AG04450 (cell line): Measurements from ENCODE around the gene MAML3. TPM values are rescaled to one million over a fixed set of nuclear protein-coding genes. Genes with fewer than 3 reads are reported as not detected.

Experiments used
- CTCF ChIA-PET: fragments of 300-600, 350-600 bp; formaldehyde crosslinking; extraction: SDS; loops from one replicate; lab custom pipeline; 2022; ENCODE audit warnings: antibody characterized with exemption, inconsistent platforms; lab: Charles Lee
- POLR2A ChIA-PET: fragments of 350-600 bp; formaldehyde crosslinking; extraction: SDS; loops from one replicate; lab custom pipeline; 2021; ENCODE audit warnings: antibody characterized with exemption, inconsistent platforms; lab: Yijun Ruan, JAX
- DNase-seq: peaks from one replicate; pipeline ENCODE4 v3.0.0-alpha.2; 2011; ENCODE audit warnings: low read depth, low spot score
- H3K27ac ChIP-seq: one replicate; pipeline ENCODE4 v1.5.1; 2012; ENCODE audit warnings: low read depth, low read length, control low read depth
- H3K27me3 ChIP-seq: one replicate; pipeline ENCODE4 v1.6.0; 2012; ENCODE audit warnings: low read length; ENCODE audit not compliant: control insufficient read depth, insufficient read depth
- H3K4me3 ChIP-seq: 2 replicates; pipeline ENCODE4 v1.5.1; 2011; ENCODE audit warnings: mild to moderate bottlenecking, low read depth, low read length, control low read depth
- H3K9me3 ChIP-seq: 2 replicates; pipeline ENCODE4 v1.5.1; 2012; ENCODE audit warnings: low read length; ENCODE audit not compliant: control insufficient read depth, insufficient read depth
- polyA plus RNA-seq: library from polyadenylated mRNA; depleted of rRNA; stranded (reverse); fragments of >200 nt; gene quantifications from 2 replicates; pipeline ENCODE4 v1.2.3, GENCODE V29; 2011; rRNA removed
- TF ChIP-seq, protein P1 (sequence below): IDR thresholded peaks from 2 replicates; pipeline ENCODE4 v1.5.1; 2011; ENCODE audit warnings: low read depth, low read length, control low read depth, inconsistent platforms

MAML3 gene
- polyA plus RNA-seq, 1 experiment, result 4.1 TPM

DNA sequence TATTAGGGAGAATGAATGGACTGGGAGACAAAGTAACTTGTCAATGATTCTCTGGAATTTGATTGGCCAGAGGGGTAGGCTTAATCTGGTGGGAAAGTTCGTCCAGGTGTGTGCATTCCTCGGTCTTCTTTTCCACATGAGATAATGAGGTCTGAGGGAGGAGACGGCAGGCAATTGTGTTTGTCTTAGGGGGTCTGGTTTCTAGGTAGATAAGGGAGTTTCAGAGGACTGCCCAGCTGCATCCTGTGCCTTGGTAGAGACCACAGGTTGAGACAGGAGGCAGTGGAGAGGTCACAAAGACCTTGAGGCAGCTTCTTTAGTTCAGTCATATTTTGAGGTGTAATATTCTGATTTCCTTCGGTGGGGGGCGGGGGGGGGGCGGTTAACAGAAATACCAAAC is 484.1 kb downstream of the MAML3 start:
- H3K9me3 ChIP-seq, result no peaks in the 10 kb centered on the region
- DNase-seq, result no peak
- POLR2A ChIA-PET, result interaction anchor here (0.6 kb wide), 1 partner anchor 492 kb away, joined by 4 read pairs; no protein-coding TSS in a partner anchor
- H3K27ac ChIP-seq, result no peak overlapping the region
- TF ChIP-seq, protein P1, sequence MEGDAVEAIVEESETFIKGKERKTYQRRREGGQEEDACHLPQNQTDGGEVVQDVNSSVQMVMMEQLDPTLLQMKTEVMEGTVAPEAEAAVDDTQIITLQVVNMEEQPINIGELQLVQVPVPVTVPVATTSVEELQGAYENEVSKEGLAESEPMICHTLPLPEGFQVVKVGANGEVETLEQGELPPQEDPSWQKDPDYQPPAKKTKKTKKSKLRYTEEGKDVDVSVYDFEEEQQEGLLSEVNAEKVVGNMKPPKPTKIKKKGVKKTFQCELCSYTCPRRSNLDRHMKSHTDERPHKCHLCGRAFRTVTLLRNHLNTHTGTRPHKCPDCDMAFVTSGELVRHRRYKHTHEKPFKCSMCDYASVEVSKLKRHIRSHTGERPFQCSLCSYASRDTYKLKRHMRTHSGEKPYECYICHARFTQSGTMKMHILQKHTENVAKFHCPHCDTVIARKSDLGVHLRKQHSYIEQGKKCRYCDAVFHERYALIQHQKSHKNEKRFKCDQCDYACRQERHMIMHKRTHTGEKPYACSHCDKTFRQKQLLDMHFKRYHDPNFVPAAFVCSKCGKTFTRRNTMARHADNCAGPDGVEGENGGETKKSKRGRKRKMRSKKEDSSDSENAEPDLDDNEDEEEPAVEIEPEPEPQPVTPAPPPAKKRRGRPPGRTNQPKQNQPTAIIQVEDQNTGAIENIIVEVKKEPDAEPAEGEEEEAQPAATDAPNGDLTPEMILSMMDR, result no peak
- CTCF ChIA-PET, result no interaction called here
- no peak overlapping the region for H3K4me3 ChIP-seq
- no peaks in the 10 kb centered on the region for H3K27me3 ChIP-seq

DNA sequence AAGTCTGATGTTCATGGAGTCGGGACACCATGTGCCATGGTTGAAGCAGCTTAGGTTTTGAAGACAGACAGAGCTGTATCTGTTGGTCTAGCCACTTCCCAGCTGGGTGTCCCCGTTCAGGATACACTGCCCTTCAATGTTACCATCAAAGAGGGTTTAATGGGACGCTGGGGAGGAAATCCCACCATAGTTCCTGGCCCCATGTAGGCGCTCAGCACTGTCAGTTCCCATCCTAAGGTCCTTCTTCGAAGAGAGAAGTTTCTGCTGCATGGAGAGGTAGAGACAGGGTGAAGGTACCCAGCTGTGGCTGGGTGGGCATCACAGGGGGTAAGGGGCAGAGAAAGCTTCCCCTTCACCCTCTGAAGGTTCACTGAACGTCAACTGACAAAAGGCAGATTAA is 484.6 kb downstream of the MAML3 start:
- H3K27me3 ChIP-seq, result no peaks in the 10 kb centered on the region
- H3K27ac ChIP-seq, result no peak overlapping the region
- ChIA-PET CTCF (interaction anchor here (5.2 kb wide), 1 partner anchor 13 kb away, joined by 55 read pairs; no protein-coding TSS in a partner anchor), POLR2A (no interaction called here)
- TF ChIP-seq, protein P1, result no peak
- H3K4me3 ChIP-seq, result no peak overlapping the region
- DNase-seq, result no peak
- no peaks in the 10 kb centered on the region for H3K9me3 ChIP-seq

DNA sequence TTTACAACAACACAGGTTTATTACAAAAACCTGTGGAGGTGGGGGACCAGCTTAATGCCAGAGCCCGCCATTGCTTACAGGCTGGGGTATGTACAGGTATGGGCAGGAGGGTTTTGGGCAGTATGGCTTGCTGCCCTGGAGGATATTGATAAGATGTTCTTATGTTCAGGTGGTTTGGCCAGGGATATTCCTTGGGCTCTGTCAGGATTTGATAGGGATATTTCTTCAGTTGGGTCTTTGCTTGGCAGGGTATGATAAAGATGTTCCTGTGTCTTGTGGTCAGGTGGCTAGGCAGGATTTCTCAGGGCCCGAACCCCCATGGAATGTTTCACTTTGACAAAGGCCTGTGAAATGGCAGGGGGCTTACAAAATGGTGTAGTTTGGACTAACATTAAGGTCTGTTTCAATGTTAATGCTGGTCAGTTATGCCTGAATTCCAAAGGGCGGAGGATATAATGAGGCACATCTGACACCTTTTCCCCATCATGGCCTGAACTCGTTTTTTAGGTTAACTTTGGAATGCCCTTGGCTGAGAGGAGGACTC is 485.3 kb downstream of the MAML3 start:
- no peak for DNase-seq
- TF ChIP-seq, protein P1, result no peak
- Histone ChIP-seq H3K9me3 (no peaks in the 10 kb centered on the region), H3K27ac (no peak overlapping the region), H3K4me3 (no peak overlapping the region), H3K27me3 (no peaks in the 10 kb centered on the region)
- POLR2A ChIA-PET, result no interaction called here
- CTCF ChIA-PET, result interaction anchor here (5.2 kb wide), 1 partner anchor 12 kb away, joined by 55 read pairs; no protein-coding TSS in a partner anchor

DNA sequence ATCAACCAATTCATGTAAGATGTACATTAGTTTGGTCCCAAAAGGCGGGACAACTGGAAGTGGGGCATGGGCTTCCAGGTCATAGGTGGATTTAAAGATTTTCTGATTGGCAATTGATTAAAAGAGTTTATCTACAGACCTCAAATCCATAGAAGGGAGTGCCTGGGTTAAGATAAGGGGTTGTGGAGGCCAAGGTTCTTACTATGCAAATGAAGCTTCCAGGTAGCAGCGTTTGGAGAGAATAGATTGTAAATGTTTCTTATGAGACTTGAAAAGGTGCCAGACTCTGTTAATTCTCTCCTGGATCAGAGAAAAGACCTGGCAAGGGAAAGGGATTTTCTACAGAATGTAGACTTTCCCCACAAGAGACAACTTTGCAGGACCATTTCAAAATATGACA is 485.9 kb downstream of the MAML3 start:
- CTCF ChIA-PET, result interaction anchor here (5.2 kb wide), 1 partner anchor 12 kb away, joined by 55 read pairs; no protein-coding TSS in a partner anchor

More for the DNA sequence above, 485.9 kb downstream of the MAML3 start:
- no peaks in the 10 kb centered on the region for H3K9me3 ChIP-seq
- POLR2A ChIA-PET, result no interaction called here
- no peak overlapping the region for H3K27ac ChIP-seq
- H3K4me3 ChIP-seq, result no peak overlapping the region
- no peaks in the 10 kb centered on the region for H3K27me3 ChIP-seq
- no peak for DNase-seq
- TF ChIP-seq, protein P1, result no peak

Other genes starting within 250 kb of the MAML3 start
- gene SCOC, start 219.5 kb upstream of the MAML3 start, polyA plus RNA-seq, result 39.1 and 62.4 TPM in 2 replicates